Bronchus fibroblast of lung (primary cell): ENCODE measurements around the gene ALKAL2. TPM values are rescaled to one million over a fixed set of nuclear protein-coding genes. Genes with fewer than 3 reads are reported as not detected.

ENCODE experiments used
- total RNA-seq: library from RNA; depleted of rRNA; stranded (reverse); fragments of >200 nt; gene quantifications from 2 replicates; pipeline ENCODE4 v1.2.3, GENCODE V29; 2015

Gene ALKAL2, protein sequence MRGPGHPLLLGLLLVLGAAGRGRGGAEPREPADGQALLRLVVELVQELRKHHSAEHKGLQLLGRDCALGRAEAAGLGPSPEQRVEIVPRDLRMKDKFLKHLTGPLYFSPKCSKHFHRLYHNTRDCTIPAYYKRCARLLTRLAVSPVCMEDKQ
- not detected in 2 replicates for total RNA-seq

GRCh38 chr2:287911-288757, at the start of gene ALKAL2:
TSS of gene ALKAL2 (minus strand) at chr2:288091. CDS start at chr2:287835, 256 bp downstream.

GRCh38 chr2:264493-265468, 23.1 kb downstream of the ALKAL2 start, which contains the start of gene ACP1:
TSS of gene ACP1 (plus strand) at chr2:264947. CDS start at chr2:264965, 18 bp downstream.

DNA sequence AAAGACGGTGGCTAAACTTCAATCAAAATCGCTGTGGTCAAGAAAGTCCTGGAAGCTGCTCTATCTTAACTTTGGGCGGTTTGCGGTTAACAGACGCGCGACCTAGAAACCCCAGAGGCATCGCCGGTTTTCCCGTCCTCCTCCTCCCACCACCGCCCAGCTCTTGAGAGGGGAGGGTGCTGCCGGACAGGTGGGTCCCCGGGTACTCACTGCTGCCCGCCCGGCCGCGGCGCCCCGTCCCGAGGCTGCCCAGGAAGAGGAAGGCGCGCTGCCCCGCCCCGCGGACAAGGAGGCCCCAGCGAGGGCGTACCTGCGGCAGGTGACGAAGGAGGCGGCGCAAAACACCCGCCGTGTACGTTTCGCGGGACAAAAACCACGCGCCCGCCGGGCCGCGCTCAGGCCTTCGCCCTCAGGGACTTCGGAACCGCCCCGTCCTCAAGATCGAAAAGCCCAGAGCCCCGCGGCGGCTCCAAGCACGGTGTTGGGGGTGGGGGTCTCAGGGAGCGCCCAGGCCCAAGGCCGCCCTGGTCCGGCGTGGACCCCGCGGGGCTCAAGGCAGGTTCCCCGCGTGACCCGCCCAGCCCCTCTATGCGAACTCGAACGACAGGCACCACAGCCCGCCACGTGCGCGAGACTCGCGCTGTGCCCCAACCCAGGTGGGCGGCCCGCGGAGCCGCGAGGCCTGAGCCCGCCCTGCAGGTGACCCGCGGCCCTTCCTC, 24.0 kb downstream of the ALKAL2 start, which contains the start of gene SH3YL1:
SH3YL1 (minus strand) TSS at position 259 of the 719 bp plus-strand sequence; CDS start at position 211, 48 bp downstream.

Other genes with a start within 250 kb of the ALKAL2 start
- gene FAM110C, start 241.6 kb downstream of the ALKAL2 start, total RNA-seq: not detected in 2 replicates
- gene SH3YL1, start 24.1 kb downstream of the ALKAL2 start, total RNA-seq: 10.6 and 16.3 TPM in 2 replicates
- 64.4 and 88.4 TPM in 2 replicates for gene ACP1, start 23.1 kb downstream of the ALKAL2 start, total RNA-seq